Measurements from ENCODE around the gene CHD9. TPM values are rescaled to one million over a fixed set of nuclear protein-coding genes. Genes with fewer than 3 reads are reported as not detected.

Gene CHD9
- total and polyA plus RNA-seq, 9 of the 15 experiments (the other 6 are each of a cell fraction or from before 2014, with no cell fraction given) = 29.0 to 69.3 (median 40.6) TPM

- TF ChIP-seq E2F6 (IDR thresholded peaks at IDR 0.05; ENCODE audit: borderline replicate concordance in 1 of 2, extremely low read depth in 1 of 2, insufficient read depth in 1 of 2, insufficient read length in 1 of 2, low read depth in 1 of 2, low read length in 1 of 2, poor library complexity in 1 of 2, severe bottlenecking in 1 of 2) = peak; percentile 52 to 79
- TF ChIP-seq TFAP4 (CRISPR knock-in tag; IDR thresholded peaks at IDR 0.05; ENCODE audit: borderline replicate concordance) = 0 out of 2 replicates have a peak, but pooled peaks have one; percentile 11
- peak; percentile 66 for TF ChIP-seq POLR2G (IDR thresholded peaks at IDR 0.05; ENCODE audit: low read depth, low read length)
- peak; percentile 27; the same call in 1 of the 2 replicates for TF ChIP-seq REST (IDR thresholded peaks at IDR 0.05; ENCODE audit: borderline replicate concordance)
- no peak for TF ChIP-seq REST (CRISPR knock-in tag; IDR thresholded peaks at IDR 0.05; ENCODE audit: low read depth)
- TF ChIP-seq PHF21A (IDR thresholded peaks at IDR 0.05; ENCODE audit: borderline replicate concordance, low read depth) = peak; percentile 19; the same call in 1 of the 2 replicates
- peak; percentile 62 for TF ChIP-seq VEZF1 (CRISPR knock-in tag; IDR thresholded peaks at IDR 0.05)
- no peak for TF ChIP-seq MTA1 (IDR thresholded peaks at IDR 0.05; ENCODE audit: borderline replicate concordance)
- TF ChIP-seq FOSL1 (tag; conservative IDR thresholded peaks at IDR 0.05) = 0 out of 2 replicates have a peak, but pooled peaks have one; percentile 29
- peak; percentile 63 for TF ChIP-seq RBM22 (IDR thresholded peaks at IDR 0.05; ENCODE audit: low read depth, low read length, poor library complexity, severe bottlenecking)
- TF ChIP-seq ZFX (CRISPR knock-in tag; IDR thresholded peaks at IDR 0.05) = peak; percentile 54
- 0 out of 2 replicates have a peak, but pooled peaks have one; percentile 21 for TF ChIP-seq LEF1 (IDR thresholded peaks at IDR 0.05)
- TF ChIP-seq CHD4 (IDR thresholded peaks at IDR 0.05; ENCODE audit: insufficient read depth, insufficient replicate concordance, low read depth, low read length, poor library complexity, severe bottlenecking) = no peak
- TF ChIP-seq MAZ (CRISPR knock-in tag; conservative IDR thresholded peaks at IDR 0.05 in 1 of 2, IDR thresholded peaks at IDR 0.05 in 1 of 2) = peak; percentile 22 to 39; a peak in 2 of 4 replicates
These were observed 76.7 kb downstream of the CHD9 start (continued) for GRCh38 chr16:53131363-53132071.
